Upper lobe of right lung (tissue), 1 donor: ENCODE data around the gene GNG14. TPM values are rescaled to one million over a fixed set of nuclear protein-coding genes. Genes with fewer than 3 reads are reported as not detected.
A peak's percentile ranks its signal among the peaks of the same experiment; 100 is the strongest.
"Not testable (repeated sequence)": the region's sequence is repeated elsewhere in the genome, so short reads cannot be mapped to it uniquely, and the experiment has no call there.

ENCODE experiments used
- ATAC-seq: fragments of 200-7000 bp; cut with Tn5 transposase; one replicate; pipeline ENCODE4 v1.9.1; 2020; ENCODE audit warnings: mild to moderate bottlenecking, moderate library complexity
- DNase-seq: peaks from one replicate; pipeline ENCODE4 v3.0.0-alpha.2; 2020
- H3K27ac ChIP-seq: fragments of 200-600 bp; one replicate; pipeline ENCODE4 v1.8.0; 2022
- H3K27me3 ChIP-seq: fragments of 200-600 bp; one replicate; pipeline ENCODE4 v1.8.0; 2022; ENCODE audit warnings: mild to moderate bottlenecking
- H3K36me3 ChIP-seq: fragments of 200-600 bp; one replicate; pipeline ENCODE4 v1.8.0; 2022
- H3K4me1 ChIP-seq: fragments of 200-600 bp; one replicate; pipeline ENCODE4 v1.8.0; 2022
- H3K4me3 ChIP-seq: fragments of 200-600 bp; one replicate; pipeline ENCODE4 v1.8.0; 2022; ENCODE audit warnings: mild to moderate bottlenecking
- H3K9me3 ChIP-seq: fragments of 200-600 bp; one replicate; pipeline ENCODE4 v1.8.0; 2022
- CTCF ChIP-seq: fragments of 200-600 bp; IDR thresholded peaks from one replicate; pipeline ENCODE4 v1.8.0; 2022; ENCODE audit warnings: antibody characterized with exemption
- intact Hi-C: fragments of 100-400 bp; cut with DNase I; formaldehyde crosslinking; loops from one replicate; pipeline ENCODE4 v1.11.0; 2022
- total RNA-seq: library from RNA; stranded (reverse); fragmentation: NEBNext Ultra II Directional; extraction: Animal tissue kit (Norgen Biotek cat#: 25700); gene quantifications from one replicate; pipeline ENCODE4 v1.2.1, GENCODE V29; 2021
- donor health status: DM: no; HTN: yes; CAD: no; lungs with severe emphysema.

Gene GNG14
- total RNA-seq, 1 donor from 2014 or later, result not detected

GRCh38 chr19:12712077-12712476 lies 24.3 kb downstream of the GNG14 start:
- H3K9me3 ChIP-seq, intact Hi-C loops, ATAC-seq, H3K27me3 ChIP-seq, H3K27ac ChIP-seq, H3K4me1 ChIP-seq, DNase-seq, H3K4me3 ChIP-seq: not testable (repeated sequence)
- H3K36me3 ChIP-seq, result peaks cover 82% of the 10 kb centered on the region
- peak; percentile 35 for TF ChIP-seq CTCF

DNA sequence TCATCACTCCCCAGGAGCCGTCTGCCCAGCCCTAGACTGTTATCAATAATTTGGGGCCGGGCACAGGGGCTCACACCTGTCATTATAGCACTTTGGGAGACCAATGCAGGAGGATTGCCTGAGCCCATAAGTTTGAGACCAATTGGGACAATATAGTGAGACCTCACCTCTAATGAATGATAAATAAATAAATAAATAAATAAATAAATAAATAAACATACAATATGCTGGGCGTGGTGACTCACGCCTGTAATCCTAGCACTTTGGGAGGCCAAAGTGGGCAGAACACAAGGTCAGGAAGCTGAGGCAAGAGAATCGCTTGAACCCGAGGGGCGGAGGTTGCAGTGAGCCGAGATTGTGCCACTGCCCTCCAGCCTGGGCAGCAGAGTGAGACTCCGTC lies 25.5 kb downstream of the GNG14 start:
- H3K27ac ChIP-seq, intact Hi-C loops, H3K4me1 ChIP-seq, H3K9me3 ChIP-seq, DNase-seq, H3K4me3 ChIP-seq, ATAC-seq, H3K27me3 ChIP-seq: not testable (repeated sequence)
- H3K36me3 ChIP-seq, result peaks cover 82% of the 10 kb centered on the region

- Histone ChIP-seq H3K4me3 (no peak overlapping the region), H3K4me1 (no peaks in the 10 kb centered on the region), H3K27me3 (no peaks in the 10 kb centered on the region), H3K9me3 (no peaks in the 10 kb centered on the region), H3K27ac (no peak overlapping the region), H3K36me3 (peaks cover 72% of the 10 kb centered on the region)
- ATAC-seq (no peak), DNase-seq (no peak)
- intact Hi-C loops, result no loop called here
- TF ChIP-seq CTCF, result no peak
Measured at GRCh38 chr19:12715102-12715501, 27.3 kb downstream of the GNG14 start.

DNA sequence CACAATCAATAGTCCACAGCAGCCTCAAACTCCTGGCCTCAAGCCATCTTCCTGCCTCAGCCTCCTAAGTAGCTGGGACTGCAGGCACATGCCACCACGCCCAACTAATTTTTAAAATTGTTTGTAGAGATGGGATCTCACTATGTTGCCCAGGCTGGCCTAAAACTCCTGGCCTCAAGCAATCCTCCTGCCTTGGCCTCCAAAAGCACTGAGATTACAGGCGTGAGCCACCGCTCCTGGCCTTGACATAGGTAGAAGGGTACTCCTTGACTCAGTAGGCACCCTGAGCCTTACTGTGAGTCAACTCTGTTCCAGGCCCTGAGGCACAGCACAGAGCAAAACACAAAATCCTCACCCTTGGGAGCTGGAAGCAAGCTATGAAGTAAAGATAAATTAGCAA lies 28.1 kb downstream of the GNG14 start:
- ATAC-seq (no peak), DNase-seq (no peak)
- H3K36me3 ChIP-seq, result peaks cover 64% of the 10 kb centered on the region
- intact Hi-C loops, result no loop called here
- H3K4me1 ChIP-seq, result peaks cover 7% of the 10 kb centered on the region
- no peaks in the 10 kb centered on the region for H3K27me3 ChIP-seq
- no peak overlapping the region for H3K27ac ChIP-seq
- H3K9me3 ChIP-seq, result no peaks in the 10 kb centered on the region
- H3K4me3 ChIP-seq, result no peak overlapping the region
- TF ChIP-seq CTCF, result no peak

DNA sequence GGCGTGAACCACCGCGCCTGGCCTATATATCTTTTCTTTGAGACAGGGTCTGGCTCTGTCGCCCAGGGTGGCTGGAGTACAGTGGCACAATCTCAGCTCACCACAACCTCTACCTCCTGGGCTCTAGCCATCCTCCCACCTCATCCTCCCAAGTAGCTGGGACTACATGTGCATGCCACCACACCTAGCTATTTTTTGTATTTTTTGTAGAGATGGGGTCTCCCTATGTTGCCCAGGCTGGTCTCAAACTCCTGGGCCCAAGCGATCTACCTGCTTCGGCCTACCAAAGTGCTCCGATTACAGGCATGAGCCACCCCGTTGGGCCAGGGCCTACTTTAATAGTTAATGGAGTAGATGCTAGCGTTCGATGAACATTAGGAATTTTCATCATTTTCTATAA lies 32.5 kb downstream of the GNG14 start:
- DNase-seq, result no peak
- peaks cover 33% of the 10 kb centered on the region for H3K4me1 ChIP-seq
- no peak overlapping the region for H3K27ac ChIP-seq
- H3K36me3 ChIP-seq, result peaks cover 24% of the 10 kb centered on the region
- H3K9me3 ChIP-seq, result no peaks in the 10 kb centered on the region
- H3K4me3 ChIP-seq, result peak overlapping the region; percentile 63
- no peaks in the 10 kb centered on the region for H3K27me3 ChIP-seq
- ATAC-seq, result no peak
- no peak for TF ChIP-seq CTCF
- intact Hi-C loops, result no loop called here

DNA sequence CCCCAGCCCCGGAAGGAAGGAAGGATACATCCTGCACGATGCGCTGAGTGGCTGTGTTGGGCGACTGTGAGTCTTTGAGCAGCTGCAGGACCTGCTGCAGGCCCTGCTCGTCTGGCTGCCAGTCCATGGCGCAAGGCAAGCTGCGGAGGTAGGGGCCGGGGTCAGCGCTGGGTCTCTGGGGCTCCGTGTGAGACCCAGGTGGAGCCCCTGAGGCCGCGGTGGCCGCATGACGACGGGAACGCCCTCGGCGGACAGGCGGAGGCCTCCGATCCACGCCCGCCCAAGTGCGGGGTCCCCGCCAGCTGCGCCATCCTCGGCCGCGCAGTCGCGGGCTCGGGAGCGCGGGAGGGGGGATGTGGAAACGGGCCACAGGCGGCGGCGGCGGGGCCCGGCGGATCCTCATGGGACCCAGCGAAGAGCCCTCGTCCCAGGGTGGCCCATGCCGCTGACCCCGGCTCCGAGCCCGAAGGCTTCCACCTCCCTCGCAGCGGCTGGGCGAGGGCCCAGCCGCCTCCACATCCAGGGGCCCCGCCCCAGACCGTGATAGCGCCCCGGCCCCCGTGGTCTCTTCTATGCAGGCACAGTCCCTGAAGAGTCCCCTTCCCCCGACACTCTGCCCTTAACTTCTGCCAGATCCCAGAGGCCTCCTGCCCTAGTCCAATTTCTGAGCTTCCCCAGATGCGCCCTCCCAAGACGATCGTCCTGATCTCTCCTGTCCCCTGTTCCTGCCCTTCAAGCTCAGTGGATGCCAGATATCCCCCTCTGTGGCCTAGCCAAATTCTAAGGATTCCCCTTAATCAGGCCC lies 33.3 kb downstream of the GNG14 start:
- intact Hi-C loops, result no loop called here
- Histone ChIP-seq H3K36me3 (peaks cover 19% of the 10 kb centered on the region), H3K27ac (peak overlapping the region; percentile 88), H3K4me1 (peaks cover 33% of the 10 kb centered on the region), H3K9me3 (no peaks in the 10 kb centered on the region), H3K4me3 (peak overlapping the region; percentile 63), H3K27me3 (no peaks in the 10 kb centered on the region)
- DNase-seq (no peak), ATAC-seq (peak; percentile 1)
- TF ChIP-seq CTCF, result no peak
